Ectodermal cell (in vitro differentiated cells): Measurements from ENCODE around the gene TMEM273.

Experiments used
- H3K27ac ChIP-seq: 2 replicates; pipeline ENCODE4 v1.7.0; 2013; ENCODE audit warnings: mild to moderate bottlenecking, low read depth, low read length; ENCODE audit not compliant: insufficient read depth, poor library complexity, severe bottlenecking
- H3K27me3 ChIP-seq: 2 replicates; pipeline ENCODE4 v1.7.0; 2013; ENCODE audit warnings: mild to moderate bottlenecking, low read length; ENCODE audit not compliant: insufficient read depth, control insufficient read depth, poor library complexity, severe bottlenecking
- H3K36me3 ChIP-seq: one replicate; pipeline ENCODE4 v1.7.0; 2013; ENCODE audit warnings: low read length; ENCODE audit not compliant: control insufficient read depth, insufficient read depth
- H3K4me1 ChIP-seq: one replicate; pipeline ENCODE4 v1.7.0; 2013; ENCODE audit warnings: low read length; ENCODE audit not compliant: control insufficient read depth, insufficient read depth
- H3K4me3 ChIP-seq: 2 replicates; pipeline ENCODE4 v1.7.0; 2013; ENCODE audit warnings: low read depth, low read length, control low read depth; ENCODE audit not compliant: insufficient read depth
- H3K9me3 ChIP-seq: 2 replicates; pipeline ENCODE4 v1.7.0; 2013; ENCODE audit warnings: mild to moderate bottlenecking, low read length, moderate library complexity; ENCODE audit not compliant: control insufficient read depth
- WGBS, 2 experiments: methylation state at CpG; one replicate each; pipeline ENCODE4 v1.1.7; 2013; ENCODE audit warnings: missing lambda C conversion rate in 2 of 2; 5-methylcytosine and 5-hydroxymethylcytosine counted together

TMEM273 gene

DNA sequence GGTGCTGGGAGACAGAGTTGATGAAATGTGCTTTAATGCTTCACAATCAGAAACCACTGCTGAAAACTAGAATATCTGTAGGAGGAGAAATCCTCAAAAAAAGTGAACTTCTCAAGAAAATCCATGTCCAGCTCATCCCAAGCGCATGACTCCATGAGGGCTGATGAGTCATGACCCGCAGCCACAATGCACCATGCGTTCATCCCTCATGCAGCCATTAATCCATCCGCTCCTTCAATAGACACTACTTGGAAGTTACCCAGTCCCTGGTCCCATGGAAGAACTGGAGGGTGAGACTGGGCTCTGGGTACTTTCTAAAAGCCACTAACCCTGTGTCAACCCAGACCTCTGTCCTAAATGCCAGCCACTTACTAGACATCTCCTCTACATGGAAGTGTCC is 24.4 kb downstream of the TMEM273 start:
- 93 to 98% methylated on average over 4 of the region's 4 CpGs for WGBS, 2 experiments
- no peak overlapping the region for H3K27ac ChIP-seq
- H3K4me3 ChIP-seq, result no peak overlapping the region
- H3K36me3 ChIP-seq, result no peaks in the 10 kb centered on the region
- no peaks in the 10 kb centered on the region for H3K9me3 ChIP-seq
- H3K4me1 ChIP-seq, result no peaks in the 10 kb centered on the region
- H3K27me3 ChIP-seq, result no peaks in the 10 kb centered on the region

DNA sequence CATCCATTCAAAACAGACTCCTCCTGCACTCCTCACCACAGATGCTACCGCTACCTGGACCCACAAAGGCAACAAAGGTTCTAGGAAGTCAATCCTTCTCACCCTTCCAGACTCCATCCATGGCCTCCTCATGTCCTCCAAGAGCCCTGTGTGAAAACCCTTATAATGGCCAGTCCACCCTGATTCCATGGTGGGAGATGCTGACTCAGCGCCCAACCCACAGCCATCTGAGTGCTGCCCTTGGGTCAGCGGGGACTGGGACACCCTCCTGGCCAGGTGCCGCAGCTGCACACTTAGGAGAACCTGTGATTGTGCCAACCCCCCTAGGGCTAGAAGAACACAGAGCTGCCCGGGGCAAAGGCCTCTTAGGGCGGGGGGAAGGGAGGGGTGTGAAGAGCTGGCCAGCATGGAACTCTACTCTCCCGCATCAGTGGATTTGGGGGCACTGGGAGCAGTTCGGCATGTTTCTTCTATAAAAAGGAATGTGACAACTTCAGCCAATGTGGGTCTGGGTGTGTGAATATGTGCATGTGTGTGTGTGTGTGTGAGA is 25.4 kb downstream of the TMEM273 start:
- Histone ChIP-seq H3K36me3 (no peaks in the 10 kb centered on the region), H3K4me3 (no peak overlapping the region), H3K27ac (no peak overlapping the region), H3K27me3 (no peaks in the 10 kb centered on the region), H3K4me1 (no peaks in the 10 kb centered on the region), H3K9me3 (no peaks in the 10 kb centered on the region)
- WGBS, 2 experiments, result 96% methylated on average over 8 of the region's 8 CpGs

DNA sequence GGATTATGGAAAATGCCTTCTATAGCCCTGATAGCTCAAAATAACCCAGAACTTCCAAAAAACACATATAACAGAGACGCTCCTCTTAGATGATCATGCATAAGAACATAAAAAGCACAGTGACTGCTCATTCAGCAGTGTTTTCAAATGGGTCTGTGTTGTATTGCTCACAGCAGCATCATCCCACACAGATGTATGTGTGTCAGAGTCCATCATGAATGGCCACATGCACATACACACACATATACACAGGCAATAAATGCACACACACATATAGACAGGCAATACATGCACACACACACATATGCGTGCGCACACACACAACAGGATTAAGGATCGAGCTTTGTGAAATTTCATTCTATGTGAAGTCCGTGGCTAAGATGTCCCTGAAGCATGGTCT is 26.1 kb downstream of the TMEM273 start:
- Histone ChIP-seq H3K4me1 (no peaks in the 10 kb centered on the region), H3K27me3 (no peaks in the 10 kb centered on the region), H3K9me3 (no peaks in the 10 kb centered on the region), H3K36me3 (no peaks in the 10 kb centered on the region), H3K27ac (no peak overlapping the region), H3K4me3 (no peak overlapping the region)
- 94 to 96% methylated on average over 5 of the region's 5 CpGs for WGBS, 2 experiments

DNA sequence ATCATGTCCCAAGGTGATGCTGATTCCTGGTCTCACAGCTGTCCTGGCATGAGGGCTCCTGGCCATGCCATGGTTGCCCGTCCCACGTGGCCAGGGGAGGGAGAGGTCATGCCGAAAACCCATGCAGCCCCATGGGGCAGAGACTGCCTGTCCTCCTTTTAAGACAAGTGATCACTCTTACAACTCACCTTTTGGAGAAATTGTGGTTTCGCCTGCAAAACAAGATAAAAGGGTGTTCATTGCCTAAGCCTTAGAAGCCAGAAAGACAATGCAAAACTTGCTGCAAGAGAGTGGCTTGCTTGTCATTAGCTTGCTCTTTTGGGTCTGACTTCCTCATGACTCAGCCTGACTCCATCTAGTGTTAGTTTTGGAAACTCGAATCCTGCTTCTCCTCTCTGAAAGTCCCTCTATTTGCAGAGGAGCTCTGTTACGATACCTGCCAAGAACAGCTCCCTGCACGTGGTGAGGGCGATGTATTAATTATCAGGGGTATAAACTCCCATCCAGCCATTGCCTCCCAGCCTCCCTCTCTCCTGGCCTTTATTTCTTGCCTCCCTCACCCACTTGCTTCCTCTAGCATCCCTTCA is 26.7 kb downstream of the TMEM273 start:
- Histone ChIP-seq H3K9me3 (no peaks in the 10 kb centered on the region), H3K27me3 (no peaks in the 10 kb centered on the region), H3K36me3 (no peaks in the 10 kb centered on the region), H3K4me3 (no peak overlapping the region), H3K27ac (no peak overlapping the region), H3K4me1 (no peaks in the 10 kb centered on the region)
- WGBS, 2 experiments, result 63% methylated on average over 8 of the region's 8 CpGs

DNA sequence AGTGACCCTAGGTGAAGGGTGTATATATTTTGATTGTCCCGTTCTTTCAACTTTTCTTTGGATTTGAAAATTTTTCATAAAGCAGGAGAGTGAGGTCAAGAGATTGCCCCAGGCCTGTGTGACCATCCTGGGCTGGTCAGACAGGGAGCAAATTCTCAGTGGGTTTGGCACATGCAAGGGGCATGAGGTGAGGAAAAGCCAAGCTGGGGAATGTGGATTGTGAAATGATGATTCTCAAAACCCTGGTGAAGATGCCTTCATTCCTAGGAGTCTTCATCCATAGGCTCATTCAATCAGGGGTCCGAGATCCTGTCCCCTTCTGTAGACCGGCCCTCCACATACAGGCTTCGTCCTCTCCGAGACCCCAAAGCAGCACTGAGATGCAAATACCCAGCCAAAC is 27.4 kb downstream of the TMEM273 start:
- H3K27ac ChIP-seq, result no peak overlapping the region
- H3K27me3 ChIP-seq, result no peaks in the 10 kb centered on the region
- 90 to 95% methylated on average over 5 of the region's 5 CpGs for WGBS, 2 experiments
- H3K36me3 ChIP-seq, result no peaks in the 10 kb centered on the region
- no peak overlapping the region for H3K4me3 ChIP-seq
- no peaks in the 10 kb centered on the region for H3K9me3 ChIP-seq
- no peaks in the 10 kb centered on the region for H3K4me1 ChIP-seq

DNA sequence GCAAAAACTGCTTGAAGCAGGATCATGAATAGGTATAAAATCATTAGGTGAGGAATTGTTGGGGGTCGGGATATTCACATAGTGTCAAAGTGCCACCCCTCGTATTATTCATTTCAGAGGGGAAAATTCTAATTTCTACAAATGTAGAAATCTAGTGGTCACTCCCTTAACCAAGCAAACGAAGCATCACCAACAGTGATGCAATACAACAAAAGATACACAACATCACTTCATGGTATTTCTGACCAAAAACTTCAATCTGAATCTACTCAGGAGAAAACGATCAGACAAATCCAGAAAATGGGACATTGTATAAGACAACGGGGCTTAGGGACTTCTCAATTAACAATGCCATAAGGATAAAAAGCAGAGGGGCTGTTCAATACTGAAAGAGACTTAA is 28.1 kb downstream of the TMEM273 start:
- H3K36me3 ChIP-seq, result no peaks in the 10 kb centered on the region
- H3K27ac ChIP-seq, result no peak overlapping the region
- no peaks in the 10 kb centered on the region for H3K9me3 ChIP-seq
- H3K4me3 ChIP-seq, result no peak overlapping the region
- WGBS, 2 experiments, result 93 to 95% methylated on average over 5 of the region's 5 CpGs
- H3K27me3 ChIP-seq, result no peaks in the 10 kb centered on the region
- H3K4me1 ChIP-seq, result no peaks in the 10 kb centered on the region

DNA sequence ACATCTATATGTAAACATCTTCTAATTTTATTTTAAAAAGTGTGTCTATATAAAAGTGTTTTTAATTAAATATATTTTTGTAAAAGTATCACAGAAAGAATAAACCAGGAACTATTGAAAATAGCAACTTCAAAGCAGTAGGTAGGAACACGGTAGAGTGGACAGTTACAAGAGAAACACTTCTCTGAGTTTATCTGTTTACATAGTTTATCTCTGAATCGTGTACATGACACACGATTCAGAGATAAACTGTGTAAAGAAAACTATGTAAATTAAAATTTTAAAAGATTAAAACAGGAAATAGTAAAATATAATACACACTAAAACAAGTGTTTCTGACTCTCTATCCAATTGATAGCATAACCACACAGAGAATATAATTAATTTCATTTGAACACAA is 29.3 kb downstream of the TMEM273 start:
- Histone ChIP-seq H3K4me3 (no peak overlapping the region), H3K9me3 (no peaks in the 10 kb centered on the region), H3K4me1 (no peaks in the 10 kb centered on the region), H3K36me3 (no peaks in the 10 kb centered on the region), H3K27me3 (no peaks in the 10 kb centered on the region), H3K27ac (no peak overlapping the region)
- 86% methylated on average over 2 of the region's 3 CpGs; no CpG with 5 or more reads in 1 of the 2 experiments for WGBS, 2 experiments

DNA sequence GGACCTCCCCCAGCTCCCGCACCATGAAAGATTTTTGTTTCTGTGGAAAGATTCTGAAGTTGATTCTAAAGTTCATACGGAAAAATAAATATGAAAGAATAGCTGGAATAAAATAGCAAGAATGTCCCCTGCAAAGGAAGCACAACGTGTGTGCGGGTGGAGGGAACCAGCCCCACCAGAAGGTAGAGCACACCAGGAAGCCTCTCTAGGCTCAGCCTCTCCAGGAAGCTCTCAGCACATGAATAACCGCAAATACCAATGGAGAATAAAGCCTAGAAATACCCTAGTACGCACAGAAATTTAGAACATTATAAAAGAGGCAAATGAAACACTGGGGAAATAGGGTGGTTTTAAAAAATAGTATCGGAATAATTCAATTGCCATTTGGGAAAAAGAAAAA is 29.8 kb downstream of the TMEM273 start:
- Histone ChIP-seq H3K27me3 (no peaks in the 10 kb centered on the region), H3K4me3 (no peak overlapping the region), H3K36me3 (no peaks in the 10 kb centered on the region), H3K4me1 (no peaks in the 10 kb centered on the region), H3K27ac (no peak overlapping the region), H3K9me3 (no peaks in the 10 kb centered on the region)
- WGBS, 2 experiments, result 3 to 23% methylated on average over 4 to 6 of the region's 7 CpGs

DNA sequence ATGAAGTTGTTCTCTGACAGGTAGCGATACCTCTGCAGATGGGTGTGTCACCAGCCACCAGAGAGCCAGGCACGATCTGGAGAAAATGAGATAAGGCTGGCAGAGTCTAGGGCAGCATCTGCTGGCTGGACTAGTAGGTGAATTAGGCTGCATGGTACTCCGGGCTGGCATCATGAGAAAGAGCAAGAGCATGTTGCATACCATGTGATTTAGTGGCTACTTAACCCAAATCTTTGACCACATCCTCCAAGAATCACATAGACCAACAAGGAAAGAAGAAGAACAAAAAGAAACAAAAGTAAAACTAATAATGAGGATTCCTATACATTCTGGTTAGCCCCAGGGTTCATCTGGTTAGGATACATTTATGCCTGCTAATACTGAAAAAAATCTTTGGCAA is 31.0 kb downstream of the TMEM273 start:
- Histone ChIP-seq H3K4me3 (no peak overlapping the region), H3K27me3 (no peaks in the 10 kb centered on the region), H3K4me1 (no peaks in the 10 kb centered on the region), H3K9me3 (no peaks in the 10 kb centered on the region), H3K36me3 (no peaks in the 10 kb centered on the region), H3K27ac (no peak overlapping the region)
- 90 to 97% methylated on average over 3 of the region's 3 CpGs for WGBS, 2 experiments

DNA sequence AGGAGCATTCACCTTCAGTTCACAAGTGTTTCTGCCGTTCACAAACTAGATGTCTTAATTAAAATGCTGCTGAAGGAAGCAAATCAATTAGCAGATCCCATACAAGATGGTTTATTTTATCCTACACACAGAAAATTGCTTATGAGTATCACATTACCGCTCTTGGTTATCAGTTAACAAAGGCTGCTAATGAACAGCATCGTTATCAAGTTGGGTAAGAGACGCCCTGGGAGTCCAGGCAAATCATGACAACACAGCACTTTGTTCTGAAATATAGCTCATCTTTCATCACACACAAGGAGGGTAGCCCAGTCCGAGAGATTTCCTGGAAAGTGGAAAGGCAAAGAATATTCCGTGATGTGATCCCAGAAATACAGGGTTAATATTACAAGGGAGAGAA is 33.5 kb downstream of the TMEM273 start:
- no peaks in the 10 kb centered on the region for H3K4me1 ChIP-seq
- H3K27me3 ChIP-seq, result no peaks in the 10 kb centered on the region
- H3K36me3 ChIP-seq, result no peaks in the 10 kb centered on the region
- WGBS, 2 experiments, result 97 to 98% methylated on average over 6 of the region's 6 CpGs
- no peaks in the 10 kb centered on the region for H3K9me3 ChIP-seq
- H3K4me3 ChIP-seq, result no peak overlapping the region
- no peak overlapping the region for H3K27ac ChIP-seq

DNA sequence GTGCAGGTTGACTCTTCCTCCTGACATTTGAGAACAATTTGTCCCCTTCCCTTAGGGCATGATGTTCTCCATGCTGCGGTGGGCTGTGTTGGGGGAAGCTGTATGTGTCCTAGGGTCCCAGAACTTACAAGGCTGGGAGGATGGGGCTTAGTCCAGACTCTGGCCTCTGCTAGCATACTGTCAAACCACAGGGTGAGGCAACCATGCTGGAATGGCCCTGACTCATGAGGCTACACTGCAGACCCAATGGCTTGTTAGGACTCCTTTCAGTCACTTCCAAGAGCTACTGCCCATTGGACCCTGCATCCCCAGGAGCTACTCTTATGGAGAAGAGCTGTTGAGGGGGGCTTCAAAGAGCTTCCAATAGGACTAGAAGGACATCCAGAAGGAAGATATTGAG is 34.2 kb downstream of the TMEM273 start:
- Histone ChIP-seq H3K36me3 (no peaks in the 10 kb centered on the region), H3K4me3 (no peak overlapping the region), H3K4me1 (no peaks in the 10 kb centered on the region), H3K27ac (no peak overlapping the region), H3K9me3 (no peaks in the 10 kb centered on the region), H3K27me3 (no peaks in the 10 kb centered on the region)
- 100% methylated on average over 1 of the region's 1 CpG for WGBS, 2 experiments
